Measurements from ENCODE around the gene NECAP2.
A peak's percentile ranks its signal among the peaks of the same experiment; 100 is the strongest.
"Not testable (repeated sequence)": the region's sequence is repeated elsewhere in the genome, so short reads cannot be mapped to it uniquely, and the experiment has no call there.

The NECAP2 gene

GRCh38 chr1:16441282-16441665 is 750 bp downstream of the NECAP2 start:
- H3K36me3 Mint-ChIP-seq (ENCODE audit: low read depth) = peaks cover 33% of the 10 kb centered on the region
- no peak for DNase-seq (ENCODE audit: low spot score)
- peaks cover 25% of the 10 kb centered on the region for H3K4me1 Mint-ChIP-seq (ENCODE audit: low read depth)
- peak overlapping the region; percentile 93 for H3K4me3 Mint-ChIP-seq
- H3K27me3 Mint-ChIP-seq (ENCODE audit: low read depth) = no peaks in the 10 kb centered on the region
- no peaks in the 10 kb centered on the region for H3K9me3 Mint-ChIP-seq
- H3K27ac Mint-ChIP-seq = peak overlapping the region; percentile 88

- Mint-ChIP-seq H3K4me1 (ENCODE audit: low read depth) (peaks cover 26% of the 10 kb centered on the region), H3K36me3 (ENCODE audit: low read depth) (peaks cover 37% of the 10 kb centered on the region)
- DNase-seq (ENCODE audit: low spot score) = no peak
Observed at GRCh38 chr1:16442265-16442664, 1.7 kb downstream of the NECAP2 start.

GRCh38 chr1:16442941-16443340 is 2.4 kb downstream of the NECAP2 start:
- no peak for DNase-seq (ENCODE audit: low spot score)
- H3K9me3 Mint-ChIP-seq = no peaks in the 10 kb centered on the region
- H3K36me3 Mint-ChIP-seq (ENCODE audit: low read depth) = peaks cover 42% of the 10 kb centered on the region
- peak overlapping the region; percentile 67 for H3K27ac Mint-ChIP-seq
- peak overlapping the region; percentile 93 for H3K4me3 Mint-ChIP-seq
- peaks cover 27% of the 10 kb centered on the region for H3K4me1 Mint-ChIP-seq (ENCODE audit: low read depth)
- no peaks in the 10 kb centered on the region for H3K27me3 Mint-ChIP-seq (ENCODE audit: low read depth)

More at GRCh38 chr1:16442265-16442664, 1.7 kb downstream of the NECAP2 start:
- peak overlapping the region; percentile 77 for H3K27ac Mint-ChIP-seq
- H3K4me3 Mint-ChIP-seq = peak overlapping the region; percentile 93
- H3K27me3 Mint-ChIP-seq (ENCODE audit: low read depth) = no peaks in the 10 kb centered on the region
- no peaks in the 10 kb centered on the region for H3K9me3 Mint-ChIP-seq

- Mint-ChIP-seq H3K36me3 (ENCODE audit: low read depth) (peaks cover 53% of the 10 kb centered on the region), H3K4me3 (peak overlapping the region; percentile 36), H3K27me3 (ENCODE audit: low read depth) (no peaks in the 10 kb centered on the region), H3K27ac (peak overlapping the region; percentile 77), H3K9me3 (no peaks in the 10 kb centered on the region), H3K4me1 (ENCODE audit: low read depth) (peaks cover 27% of the 10 kb centered on the region)
- DNase-seq (ENCODE audit: low spot score) = no peak
Observed at GRCh38 chr1:16443975-16444770, 3.6 kb downstream of the NECAP2 start.

GRCh38 chr1:16445052-16445451 is 4.5 kb downstream of the NECAP2 start:
- Mint-ChIP-seq H3K4me3 (no peak overlapping the region), H3K36me3 (ENCODE audit: low read depth) (peaks cover 61% of the 10 kb centered on the region), H3K27ac (no peak overlapping the region), H3K9me3 (no peaks in the 10 kb centered on the region), H3K27me3 (ENCODE audit: low read depth) (no peaks in the 10 kb centered on the region), H3K4me1 (ENCODE audit: low read depth) (peaks cover 26% of the 10 kb centered on the region)
- no peak for DNase-seq (ENCODE audit: low spot score)

GRCh38 chr1:16446116-16446515 is 5.6 kb downstream of the NECAP2 start:
- peaks cover 25% of the 10 kb centered on the region for H3K4me1 Mint-ChIP-seq (ENCODE audit: low read depth)
- no peaks in the 10 kb centered on the region for H3K9me3 Mint-ChIP-seq

GRCh38 chr1:16447641-16448040 is 7.1 kb downstream of the NECAP2 start:
- H3K27ac Mint-ChIP-seq = no peak overlapping the region

More at GRCh38 chr1:16446116-16446515, 5.6 kb downstream of the NECAP2 start:
- H3K4me3 Mint-ChIP-seq = no peak overlapping the region
- no peak overlapping the region for H3K27ac Mint-ChIP-seq
- H3K27me3 Mint-ChIP-seq (ENCODE audit: low read depth) = no peaks in the 10 kb centered on the region
- DNase-seq (ENCODE audit: low spot score) = no peak
- H3K36me3 Mint-ChIP-seq (ENCODE audit: low read depth) = peaks cover 67% of the 10 kb centered on the region

GRCh38 chr1:16449065-16449464 is 8.5 kb downstream of the NECAP2 start:
- Mint-ChIP-seq H3K4me3 (no peak overlapping the region), H3K9me3 (no peaks in the 10 kb centered on the region), H3K4me1 (ENCODE audit: low read depth) (peaks cover 11% of the 10 kb centered on the region), H3K27me3 (ENCODE audit: low read depth) (no peaks in the 10 kb centered on the region), H3K27ac (peak overlapping the region; percentile 44), H3K36me3 (ENCODE audit: low read depth) (peaks cover 63% of the 10 kb centered on the region)
- no peak for DNase-seq (ENCODE audit: low spot score)

More at GRCh38 chr1:16447641-16448040, 7.1 kb downstream of the NECAP2 start:
- H3K36me3 Mint-ChIP-seq (ENCODE audit: low read depth) = peaks cover 68% of the 10 kb centered on the region
- no peak for DNase-seq (ENCODE audit: low spot score)
- H3K9me3 Mint-ChIP-seq = no peaks in the 10 kb centered on the region
- no peak overlapping the region for H3K4me3 Mint-ChIP-seq
- peaks cover 23% of the 10 kb centered on the region for H3K4me1 Mint-ChIP-seq (ENCODE audit: low read depth)
- no peaks in the 10 kb centered on the region for H3K27me3 Mint-ChIP-seq (ENCODE audit: low read depth)

GRCh38 chr1:16449666-16450065 is 9.1 kb downstream of the NECAP2 start:
- Mint-ChIP-seq H3K27ac (peak overlapping the region; percentile 44), H3K4me1 (ENCODE audit: low read depth) (peaks cover 8% of the 10 kb centered on the region), H3K27me3 (ENCODE audit: low read depth) (no peaks in the 10 kb centered on the region), H3K4me3 (no peak overlapping the region), H3K9me3 (no peaks in the 10 kb centered on the region), H3K36me3 (ENCODE audit: low read depth) (peaks cover 59% of the 10 kb centered on the region)
- no peak for DNase-seq (ENCODE audit: low spot score)

- no peaks in the 10 kb centered on the region for H3K27me3 Mint-ChIP-seq (ENCODE audit: low read depth)
- DNase-seq (ENCODE audit: low spot score) = no peak
- peaks cover 67% of the 10 kb centered on the region for H3K36me3 Mint-ChIP-seq (ENCODE audit: low read depth)
- peaks cover 6% of the 10 kb centered on the region for H3K4me1 Mint-ChIP-seq (ENCODE audit: low read depth)
- H3K4me3 Mint-ChIP-seq = no peak overlapping the region
- no peaks in the 10 kb centered on the region for H3K9me3 Mint-ChIP-seq
- H3K27ac Mint-ChIP-seq = no peak overlapping the region
Observed at GRCh38 chr1:16450863-16451481, 10.4 kb downstream of the NECAP2 start.

- H3K27me3 Mint-ChIP-seq (ENCODE audit: low read depth) = no peaks in the 10 kb centered on the region
- peaks cover 69% of the 10 kb centered on the region for H3K36me3 Mint-ChIP-seq (ENCODE audit: low read depth)
- H3K4me1 Mint-ChIP-seq (ENCODE audit: low read depth) = peaks cover 6% of the 10 kb centered on the region
- no peak for DNase-seq (ENCODE audit: low spot score)
- no peak overlapping the region for H3K4me3 Mint-ChIP-seq
- no peak overlapping the region for H3K27ac Mint-ChIP-seq
- no peaks in the 10 kb centered on the region for H3K9me3 Mint-ChIP-seq
Observed at GRCh38 chr1:16451841-16452528, 11.5 kb downstream of the NECAP2 start.

- not testable (repeated sequence) for H3K4me1 Mint-ChIP-seq (ENCODE audit: low read depth); DNase-seq (ENCODE audit: low spot score); H3K27ac Mint-ChIP-seq; H3K9me3 Mint-ChIP-seq; H3K27me3 Mint-ChIP-seq (ENCODE audit: low read depth); H3K4me3 Mint-ChIP-seq
- H3K36me3 Mint-ChIP-seq (ENCODE audit: low read depth) = peaks cover 53% of the 10 kb centered on the region
Observed at GRCh38 chr1:16454909-16455308, 14.4 kb downstream of the NECAP2 start.

GRCh38 chr1:16456151-16456550 is 15.6 kb downstream of the NECAP2 start:
- peaks cover 55% of the 10 kb centered on the region for H3K36me3 Mint-ChIP-seq (ENCODE audit: low read depth)
- H3K27ac Mint-ChIP-seq = not testable (repeated sequence)

GRCh38 chr1:16458831-16459230 is 18.3 kb downstream of the NECAP2 start:
- peaks cover 55% of the 10 kb centered on the region for H3K36me3 Mint-ChIP-seq (ENCODE audit: low read depth)

More at GRCh38 chr1:16456151-16456550, 15.6 kb downstream of the NECAP2 start:
- not testable (repeated sequence) for H3K9me3 Mint-ChIP-seq; DNase-seq (ENCODE audit: low spot score); H3K4me3 Mint-ChIP-seq; H3K4me1 Mint-ChIP-seq (ENCODE audit: low read depth); H3K27me3 Mint-ChIP-seq (ENCODE audit: low read depth)

More at GRCh38 chr1:16458831-16459230, 18.3 kb downstream of the NECAP2 start:
- Mint-ChIP-seq H3K4me3 (no peak overlapping the region), H3K4me1 (ENCODE audit: low read depth) (peaks cover 2% of the 10 kb centered on the region), H3K27me3 (ENCODE audit: low read depth) (no peaks in the 10 kb centered on the region), H3K27ac (no peak overlapping the region), H3K9me3 (no peaks in the 10 kb centered on the region)
- no peak for DNase-seq (ENCODE audit: low spot score)
